ENCODE measurements around the gene ZNF670.

Gene ZNF670

DNA sequence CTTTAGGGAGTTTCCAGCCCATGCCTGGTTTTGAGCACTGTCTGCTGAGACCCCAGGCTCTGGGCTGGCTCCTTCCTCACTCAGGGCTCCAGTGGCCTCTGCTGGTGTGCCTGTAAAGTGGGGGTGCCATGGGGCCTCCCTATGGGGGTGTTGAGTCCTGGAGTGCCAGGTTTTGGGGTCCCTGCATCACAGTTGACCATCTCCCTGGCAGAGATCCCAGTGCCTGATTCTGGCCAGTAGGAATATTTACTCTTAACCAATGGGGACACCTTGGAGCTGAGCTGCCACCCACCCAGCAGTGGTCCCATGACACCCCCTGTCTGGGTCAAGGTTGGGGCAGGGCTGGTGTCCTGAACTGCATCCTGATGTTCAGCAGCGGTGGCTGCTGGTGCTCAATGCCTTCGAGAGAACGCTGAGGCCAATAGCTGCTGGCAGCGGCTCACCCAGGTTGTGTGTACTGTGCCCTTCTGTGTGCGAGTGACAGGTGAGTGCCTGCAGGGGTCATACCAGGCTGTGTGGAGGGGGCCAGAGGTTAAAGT, 35.2 kb upstream of the ZNF670 start:
- H3K27ac ChIP-seq (ENCODE audit: low read length) = no peak overlapping the region
- H3K36me3 ChIP-seq (ENCODE audit: insufficient read depth, low read depth, low read length) = no peaks in the 10 kb centered on the region
- no peaks in the 10 kb centered on the region for H3K4me1 ChIP-seq (ENCODE audit: insufficient read depth, low read length)
- no peak overlapping the region for H3K9ac ChIP-seq (ENCODE audit: low read depth, low read length)
- peaks cover 53% of the 10 kb centered on the region for H3K27me3 ChIP-seq (ENCODE audit: insufficient read depth, low read length)
- no peaks in the 10 kb centered on the region for H3K9me3 ChIP-seq (ENCODE audit: insufficient read depth, low read depth, low read length)
- H3K4me3 ChIP-seq (ENCODE audit: low read length) = no peak overlapping the region

DNA sequence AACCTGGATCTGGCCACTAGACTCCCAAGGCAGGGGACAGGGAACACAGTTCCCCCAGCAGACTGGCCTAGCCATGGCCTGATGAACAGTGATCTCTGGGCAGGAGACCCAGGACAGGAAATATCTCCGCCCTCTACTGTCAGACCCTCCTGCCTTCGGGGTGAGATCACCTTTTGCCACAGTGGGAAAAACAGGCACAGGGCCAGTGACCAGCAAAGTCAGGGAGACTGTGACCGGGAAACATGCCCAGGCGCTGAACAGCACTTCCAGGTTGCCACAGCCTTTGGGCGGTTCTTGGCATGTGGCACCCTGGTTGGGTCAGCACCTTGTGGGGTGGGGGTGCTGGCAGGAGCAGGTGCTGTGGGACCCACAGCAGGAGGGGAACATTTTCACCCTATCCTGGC, 34.5 kb upstream of the ZNF670 start:
- H3K9ac ChIP-seq (ENCODE audit: low read depth, low read length) = no peak overlapping the region
- H3K4me3 ChIP-seq (ENCODE audit: low read length) = no peak overlapping the region
- H3K27me3 ChIP-seq (ENCODE audit: insufficient read depth, low read length) = peaks cover 58% of the 10 kb centered on the region
- H3K4me1 ChIP-seq (ENCODE audit: insufficient read depth, low read length) = no peaks in the 10 kb centered on the region
- H3K27ac ChIP-seq (ENCODE audit: low read length) = no peak overlapping the region
- H3K36me3 ChIP-seq (ENCODE audit: insufficient read depth, low read depth, low read length) = no peaks in the 10 kb centered on the region
- no peaks in the 10 kb centered on the region for H3K9me3 ChIP-seq (ENCODE audit: insufficient read depth, low read depth, low read length)

DNA sequence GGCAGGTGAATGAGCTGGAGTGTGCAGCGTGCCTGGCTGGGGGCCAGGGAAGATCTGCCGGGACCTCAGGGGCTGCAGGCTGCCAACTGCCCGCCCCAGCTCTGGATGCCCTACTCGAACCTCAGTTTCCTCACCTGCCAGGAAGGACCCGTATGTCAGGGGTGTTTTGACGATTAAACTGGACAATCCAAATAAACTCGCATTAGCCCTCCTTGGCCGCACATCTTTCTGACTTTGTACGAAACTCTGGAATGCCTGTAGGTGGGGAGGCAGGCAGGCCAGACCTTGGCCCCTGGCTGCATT, 33.8 kb upstream of the ZNF670 start:
- no peaks in the 10 kb centered on the region for H3K9me3 ChIP-seq (ENCODE audit: insufficient read depth, low read depth, low read length)

DNA sequence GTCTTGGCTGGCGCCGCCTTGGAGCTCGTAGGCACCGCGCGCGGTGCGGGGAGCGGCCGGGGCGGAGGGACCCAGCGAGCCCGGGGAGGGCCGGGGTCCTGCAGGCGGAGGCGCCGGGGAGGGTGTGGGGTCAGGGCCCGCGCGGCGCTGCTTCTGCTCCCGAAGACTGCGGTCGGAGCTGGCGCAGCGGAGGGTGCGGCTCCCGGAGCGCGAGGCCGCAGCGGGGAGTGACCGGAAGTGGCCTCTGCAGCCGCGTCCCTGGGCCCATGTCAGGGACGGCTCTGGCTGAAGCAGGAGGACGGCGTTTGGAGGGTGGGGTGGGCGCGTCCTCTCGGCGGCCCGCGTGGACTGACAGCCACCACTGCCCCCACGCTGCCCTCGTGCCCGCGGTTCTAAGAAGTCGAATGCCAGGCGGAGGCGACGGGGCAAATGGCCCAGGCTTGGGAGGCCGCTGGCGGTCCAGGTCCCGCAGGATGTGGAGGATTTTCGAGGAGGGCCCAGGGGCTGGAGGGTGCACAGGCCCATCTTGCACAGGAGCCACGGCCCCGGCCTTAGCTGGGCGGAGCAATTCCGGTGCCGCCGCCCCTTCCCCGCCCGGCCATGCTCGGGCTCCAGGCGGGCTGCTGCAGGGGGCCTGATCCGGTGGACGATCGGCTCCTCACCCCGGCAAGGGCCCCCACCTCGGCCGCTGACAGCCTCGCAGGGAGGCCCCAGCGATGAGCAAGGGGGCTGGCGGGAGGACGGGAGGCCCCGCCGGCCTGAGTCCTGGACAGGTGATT, 33.3 kb upstream of the ZNF670 start:
- H3K27ac ChIP-seq (ENCODE audit: low read length) = no peak overlapping the region
- no peaks in the 10 kb centered on the region for H3K4me1 ChIP-seq (ENCODE audit: insufficient read depth, low read length)
- no peak overlapping the region for H3K9ac ChIP-seq (ENCODE audit: low read depth, low read length)
- peak overlapping the region; percentile 69; the same call in 1 of the 2 replicates for H3K4me3 ChIP-seq (ENCODE audit: low read length)
- peaks cover 59% of the 10 kb centered on the region for H3K27me3 ChIP-seq (ENCODE audit: insufficient read depth, low read length)
- no peaks in the 10 kb centered on the region for H3K9me3 ChIP-seq (ENCODE audit: insufficient read depth, low read depth, low read length)
- H3K36me3 ChIP-seq (ENCODE audit: insufficient read depth, low read depth, low read length) = no peaks in the 10 kb centered on the region

More for the DNA sequence above, 33.8 kb upstream of the ZNF670 start:
- no peak overlapping the region for H3K27ac ChIP-seq (ENCODE audit: low read length)
- H3K4me3 ChIP-seq (ENCODE audit: low read length) = peak overlapping the region; percentile 69; the same call in 1 of the 2 replicates
- H3K9ac ChIP-seq (ENCODE audit: low read depth, low read length) = no peak overlapping the region
- H3K27me3 ChIP-seq (ENCODE audit: insufficient read depth, low read length) = peaks cover 59% of the 10 kb centered on the region
- no peaks in the 10 kb centered on the region for H3K36me3 ChIP-seq (ENCODE audit: insufficient read depth, low read depth, low read length)
- H3K4me1 ChIP-seq (ENCODE audit: insufficient read depth, low read length) = no peaks in the 10 kb centered on the region

DNA sequence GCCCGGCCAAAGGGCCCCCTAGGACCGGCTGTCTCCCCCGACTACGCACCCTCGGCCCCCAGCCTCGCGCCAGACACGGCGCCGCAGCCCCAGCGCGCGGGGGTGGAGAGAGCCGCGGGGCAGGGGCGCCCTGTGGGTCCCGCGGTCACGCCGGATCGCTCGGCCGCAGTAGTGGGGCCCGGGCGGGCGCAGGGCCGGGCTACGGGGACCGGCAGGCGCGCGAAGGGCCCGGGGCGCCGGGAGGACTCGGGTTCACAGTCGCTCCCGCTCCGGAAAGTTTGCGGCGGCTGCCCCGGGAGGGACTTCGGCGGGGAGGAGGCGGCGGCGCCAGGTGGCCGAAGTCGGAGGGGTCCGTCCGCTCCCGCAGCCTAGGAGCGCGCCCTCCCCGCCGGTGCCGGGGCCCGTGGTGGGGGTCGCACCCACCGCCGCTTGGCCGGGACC, 32.7 kb upstream of the ZNF670 start:
- no peaks in the 10 kb centered on the region for H3K9me3 ChIP-seq (ENCODE audit: insufficient read depth, low read depth, low read length)
- no peaks in the 10 kb centered on the region for H3K36me3 ChIP-seq (ENCODE audit: insufficient read depth, low read depth, low read length)
- H3K27me3 ChIP-seq (ENCODE audit: insufficient read depth, low read length) = peaks cover 59% of the 10 kb centered on the region
- H3K9ac ChIP-seq (ENCODE audit: low read depth, low read length) = peak overlapping the region; percentile 51; the same call in 1 of the 2 replicates
- H3K4me1 ChIP-seq (ENCODE audit: insufficient read depth, low read length) = no peaks in the 10 kb centered on the region; the same call in 1 of the 2 replicates
- H3K27ac ChIP-seq (ENCODE audit: low read length) = no peak overlapping the region
- peak overlapping the region; percentile 69; the same call in 1 of the 2 replicates for H3K4me3 ChIP-seq (ENCODE audit: low read length)

DNA sequence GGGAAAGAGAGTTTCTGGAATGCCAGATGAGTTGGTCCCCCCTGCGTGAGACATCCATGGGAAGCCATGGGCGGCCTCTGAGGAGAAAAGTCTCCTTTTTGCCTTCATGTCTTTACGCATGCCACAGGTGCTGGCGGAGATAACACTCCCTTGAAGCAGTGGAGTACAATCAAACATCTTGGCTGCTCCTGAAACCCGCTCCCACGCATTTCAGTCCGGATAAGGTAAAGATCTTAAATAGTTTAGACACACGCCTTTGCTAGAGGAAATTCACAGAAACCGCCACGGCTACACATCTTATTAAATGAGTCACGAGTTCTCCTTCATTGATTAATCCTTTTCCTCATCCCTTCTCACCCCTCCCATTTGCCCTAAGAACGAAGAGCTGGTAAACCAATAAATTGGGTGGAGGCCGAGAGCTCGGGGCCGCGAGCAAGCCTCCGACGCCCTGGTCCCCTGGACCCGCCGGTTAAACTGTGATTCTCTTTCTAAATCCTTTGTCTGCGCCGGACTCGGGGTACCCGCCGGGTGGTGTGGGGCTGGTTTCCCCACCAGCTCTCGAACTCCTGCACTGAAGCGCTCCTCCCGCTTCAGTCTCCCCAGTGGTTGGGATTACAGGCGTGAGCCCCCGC, 32.1 kb upstream of the ZNF670 start:
- Histone ChIP-seq H3K36me3 (ENCODE audit: insufficient read depth, low read depth, low read length) (no peaks in the 10 kb centered on the region), H3K27ac (ENCODE audit: low read length) (no peak overlapping the region), H3K4me3 (ENCODE audit: low read length) (peak overlapping the region; percentile 69), H3K4me1 (ENCODE audit: insufficient read depth, low read length) (peaks cover 3% of the 10 kb centered on the region; the same call in 1 of the 2 replicates), H3K27me3 (ENCODE audit: insufficient read depth, low read length) (peaks cover 59% of the 10 kb centered on the region), H3K9ac (ENCODE audit: low read depth, low read length) (peak overlapping the region; percentile 51; the same call in 1 of the 2 replicates), H3K9me3 (ENCODE audit: insufficient read depth, low read depth, low read length) (no peaks in the 10 kb centered on the region)

DNA sequence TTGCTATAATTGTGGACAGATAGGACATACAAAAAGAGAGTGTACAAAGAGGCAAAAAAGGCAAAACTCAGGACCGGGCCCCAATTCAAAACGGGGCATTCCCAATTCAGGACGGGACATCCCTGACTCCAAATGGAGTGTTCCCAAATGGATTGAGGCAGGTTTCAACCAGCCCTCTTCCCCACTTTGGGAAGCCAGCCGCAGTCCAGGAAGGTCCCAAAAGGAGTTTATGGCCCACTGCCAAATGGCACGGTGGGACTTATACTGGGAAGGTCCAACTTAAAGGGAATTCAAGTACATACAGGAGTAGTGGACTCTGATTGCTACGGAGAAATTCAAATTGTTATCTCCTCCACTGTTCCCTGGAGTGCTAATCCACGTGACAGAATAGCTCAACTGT, 29.1 kb upstream of the ZNF670 start:
- no peak overlapping the region for H3K9ac ChIP-seq (ENCODE audit: low read depth, low read length)
- H3K27me3 ChIP-seq (ENCODE audit: insufficient read depth, low read length) = peaks cover 45% of the 10 kb centered on the region
- no peak overlapping the region for H3K4me3 ChIP-seq (ENCODE audit: low read length)
- no peaks in the 10 kb centered on the region for H3K36me3 ChIP-seq (ENCODE audit: insufficient read depth, low read depth, low read length)
- H3K9me3 ChIP-seq (ENCODE audit: insufficient read depth, low read depth, low read length) = no peaks in the 10 kb centered on the region
- no peak overlapping the region for H3K27ac ChIP-seq (ENCODE audit: low read length)
- peaks cover 17% of the 10 kb centered on the region; the same call in 1 of the 2 replicates for H3K4me1 ChIP-seq (ENCODE audit: insufficient read depth, low read length)

DNA sequence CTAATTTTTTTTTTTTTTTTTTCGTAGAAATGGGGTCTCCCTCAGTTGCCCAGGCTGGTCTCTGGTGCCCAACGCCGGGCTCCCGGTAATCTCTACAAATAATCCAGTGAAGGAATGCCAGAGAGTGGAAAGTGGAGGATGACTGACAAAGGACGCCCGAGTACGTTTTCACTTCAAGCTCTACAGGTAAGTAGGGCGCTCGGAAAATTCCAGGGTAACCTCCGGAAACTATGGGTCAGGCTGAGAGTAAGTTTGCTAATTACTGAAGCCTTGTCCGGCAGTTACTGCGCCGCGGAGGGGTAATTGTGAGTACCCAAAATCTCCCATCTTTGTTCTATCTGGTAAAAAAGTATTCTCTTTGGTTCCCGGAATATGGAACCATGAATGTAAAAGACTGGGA, 27.4 kb upstream of the ZNF670 start:
- H3K27me3 ChIP-seq (ENCODE audit: insufficient read depth, low read length) = peaks cover 28% of the 10 kb centered on the region
- H3K9ac ChIP-seq (ENCODE audit: low read depth, low read length) = no peak overlapping the region
- H3K36me3 ChIP-seq (ENCODE audit: insufficient read depth, low read depth, low read length) = peaks cover 16% of the 10 kb centered on the region
- peaks cover 7% of the 10 kb centered on the region; the same call in 1 of the 2 replicates for H3K9me3 ChIP-seq (ENCODE audit: insufficient read depth, low read depth, low read length)
- H3K4me3 ChIP-seq (ENCODE audit: low read length) = no peak overlapping the region
- no peak overlapping the region for H3K27ac ChIP-seq (ENCODE audit: low read length)
- H3K4me1 ChIP-seq (ENCODE audit: insufficient read depth, low read length) = peaks cover 17% of the 10 kb centered on the region; the same call in 1 of the 2 replicates

DNA sequence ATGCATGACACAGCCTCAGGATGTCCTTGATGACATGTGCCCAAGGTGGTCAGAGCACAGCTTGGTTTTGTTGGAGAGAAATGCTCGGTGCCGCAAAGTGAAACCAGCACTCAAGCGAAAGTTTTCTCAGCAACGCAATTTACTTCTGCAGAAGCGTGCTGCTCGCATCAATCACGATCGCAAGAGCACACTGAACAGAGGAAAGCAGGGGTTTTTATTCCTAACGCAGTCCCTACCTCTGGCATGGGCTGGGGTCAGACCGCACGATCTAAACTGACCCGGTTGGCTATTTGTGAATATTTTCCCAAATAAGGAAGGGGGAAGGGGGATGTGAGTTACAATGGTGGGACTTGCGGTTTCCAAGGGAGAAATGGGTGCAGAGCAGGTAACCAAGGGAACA, 26.4 kb upstream of the ZNF670 start:
- Histone ChIP-seq H3K36me3 (ENCODE audit: insufficient read depth, low read depth, low read length) (peaks cover 25% of the 10 kb centered on the region), H3K27me3 (ENCODE audit: insufficient read depth, low read length) (peaks cover 18% of the 10 kb centered on the region), H3K9ac (ENCODE audit: low read depth, low read length) (peak overlapping the region; percentile 49; the same call in 1 of the 2 replicates), H3K4me3 (ENCODE audit: low read length) (peak overlapping the region; percentile 99; the same call in 1 of the 2 replicates), H3K27ac (ENCODE audit: low read length) (no peak overlapping the region), H3K9me3 (ENCODE audit: insufficient read depth, low read depth, low read length) (peaks cover 15% of the 10 kb centered on the region; the same call in 1 of the 2 replicates), H3K4me1 (ENCODE audit: insufficient read depth, low read length) (peaks cover 17% of the 10 kb centered on the region; the same call in 1 of the 2 replicates)

DNA sequence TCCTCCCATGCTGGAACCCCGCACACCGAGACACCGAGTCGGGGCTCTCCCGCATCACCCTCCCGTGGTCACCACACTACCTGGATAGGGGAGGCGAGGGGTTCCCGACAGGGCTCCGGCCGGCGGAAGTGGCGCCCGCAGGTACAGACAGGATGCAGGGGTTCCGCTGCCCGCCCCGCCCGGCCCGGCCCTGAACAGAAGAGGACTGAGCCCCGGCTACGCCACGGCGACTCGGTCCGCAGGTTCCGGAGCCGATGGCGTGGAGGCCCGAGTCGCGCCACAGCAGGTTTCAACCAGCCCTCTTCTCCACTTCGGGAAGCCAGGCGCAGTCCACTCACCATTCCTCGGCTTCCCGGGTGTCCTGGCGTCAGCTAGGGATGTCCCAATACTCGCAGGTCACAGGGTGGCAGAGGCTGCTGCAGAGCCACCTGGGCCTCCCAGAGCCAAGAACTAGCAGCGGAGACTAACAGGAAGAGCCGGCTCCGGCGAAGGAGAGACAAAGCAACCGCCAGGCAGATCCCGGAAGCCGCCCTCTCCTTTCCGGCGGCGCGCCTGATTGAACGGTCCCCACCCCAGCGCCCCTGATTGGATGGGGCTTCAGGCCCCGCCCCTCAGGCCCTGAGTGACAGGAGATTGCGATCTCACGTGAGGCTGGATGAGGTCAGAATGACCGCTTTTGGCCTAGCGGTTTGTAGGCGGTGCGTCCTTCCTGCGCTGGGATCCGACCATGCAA, 25.4 kb upstream of the ZNF670 start, which contains the start of gene ZNF669:
Gene ZNF669 (minus strand): TSS at position 498 of the 733 bp plus-strand sequence. CDS start 157 bp downstream, at position 341.
- peak within 1 kb of the TSS; percentile 99 for H3K4me3 ChIP-seq (ENCODE audit: low read length)
- H3K27ac ChIP-seq (ENCODE audit: low read length) = no peak within 1 kb of the TSS
- peaks cover 15% of the 10 kb centered on the region; the same call in 1 of the 2 replicates for H3K9me3 ChIP-seq (ENCODE audit: insufficient read depth, low read depth, low read length)
- peaks cover 26% of the 10 kb centered on the region for H3K36me3 ChIP-seq (ENCODE audit: insufficient read depth, low read depth, low read length)
- peak within 1 kb of the TSS; percentile 98 for H3K9ac ChIP-seq (ENCODE audit: low read depth, low read length)
- peaks cover 8% of the 10 kb centered on the region for H3K27me3 ChIP-seq (ENCODE audit: insufficient read depth, low read length)
- peaks cover 17% of the 10 kb centered on the region; the same call in 1 of the 2 replicates for H3K4me1 ChIP-seq (ENCODE audit: insufficient read depth, low read length)

DNA sequence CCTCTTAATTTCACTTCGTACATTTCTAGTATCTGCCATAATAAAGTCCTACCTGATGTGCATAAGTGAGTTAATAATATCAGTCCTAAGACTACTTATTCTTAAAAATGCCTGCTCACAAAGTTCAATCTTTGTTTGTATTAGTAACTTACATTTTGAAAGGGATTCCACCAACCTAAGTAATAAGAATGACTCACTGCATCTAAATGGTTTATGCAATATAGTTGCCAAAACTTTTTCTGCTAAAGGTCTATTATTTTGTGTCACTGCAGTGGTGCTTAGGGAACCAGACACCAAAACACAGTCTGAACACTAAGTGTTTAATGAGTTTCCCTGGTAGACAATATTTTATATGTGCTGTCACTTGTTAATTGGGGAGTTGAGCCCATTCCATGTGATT, 23.8 kb upstream of the ZNF670 start:
- Histone ChIP-seq H3K9ac (ENCODE audit: low read depth, low read length) (no peak overlapping the region), H3K4me3 (ENCODE audit: low read length) (peak overlapping the region; percentile 99; the same call in 1 of the 2 replicates), H3K36me3 (ENCODE audit: insufficient read depth, low read depth, low read length) (peaks cover 41% of the 10 kb centered on the region), H3K27ac (ENCODE audit: low read length) (no peak overlapping the region), H3K4me1 (ENCODE audit: insufficient read depth, low read length) (peaks cover 17% of the 10 kb centered on the region; the same call in 1 of the 2 replicates), H3K27me3 (ENCODE audit: insufficient read depth, low read length) (no peaks in the 10 kb centered on the region), H3K9me3 (ENCODE audit: insufficient read depth, low read depth, low read length) (peaks cover 15% of the 10 kb centered on the region; the same call in 1 of the 2 replicates)
